IMR-90 (cell line): ENCODE measurements around the gene CGNL1. TPM values are rescaled to one million over a fixed set of nuclear protein-coding genes. Genes with fewer than 3 reads are reported as not detected.
A peak's percentile ranks its signal among the peaks of the same experiment; 100 is the strongest.

Source experiments
- ATAC-seq: fragments of 200-7000 bp; cut with Tn5 transposase; 2 replicates; pipeline ENCODE4 v1.9.1; 2020; ENCODE audit warnings: low read depth, mild to moderate bottlenecking, moderate library complexity
- BruUV-seq: library from RNA; stranded (reverse); fragments of 400-500 nt; replicated peaks from 2 replicates; lab custom pipeline; 2021; lab: Mats Ljungman, UMichigan
- CTCF ChIA-PET: fragments of 300-600 bp; formaldehyde crosslinking; extraction: SDS; loops from one replicate; lab custom pipeline; 2021; ENCODE audit warnings: antibody characterized with exemption; lab: Yijun Ruan, JAX
- POLR2A ChIA-PET: fragments of 300-600 bp; sonication (Branson Sonifier 250); formaldehyde crosslinking; loops from one replicate; lab custom pipeline; 2022; ENCODE audit warnings: antibody characterized with exemption; ENCODE audit not compliant: unreplicated experiment; lab: Charles Lee
- DNase-seq: peaks from one replicate; pipeline ENCODE4 v3.0.0; 2013
- H2AFZ ChIP-seq: replicated peaks from 2 replicates; pipeline ENCODE3; 2013; ENCODE audit warnings: low read length, mild to moderate bottlenecking; ENCODE audit not compliant: poor library complexity
- H2AK5ac ChIP-seq: 2 replicates; pipeline ENCODE4 v1.6.1; 2013; ENCODE audit warnings: low read depth, low read length, inconsistent platforms
- H2AK9ac ChIP-seq: replicated peaks from 2 replicates; pipeline ENCODE3; 2013; ENCODE audit warnings: mild to moderate bottlenecking, low read depth, low read length, moderate library complexity; ENCODE audit not compliant: poor library complexity
- H2BK120ac ChIP-seq: 2 replicates; pipeline ENCODE4 v1.6.1; 2013; ENCODE audit warnings: low read depth, low read length, inconsistent platforms
- H2BK15ac ChIP-seq: 3 replicates; pipeline ENCODE4 v1.6.1; 2013; ENCODE audit warnings: low read depth, low read length, inconsistent platforms
- H2BK20ac ChIP-seq: 2 replicates; pipeline ENCODE4 v1.6.1; 2013; ENCODE audit warnings: low read depth, mild to moderate bottlenecking, inconsistent platforms, low read length, moderate library complexity
- H2BK5ac ChIP-seq: 2 replicates; pipeline ENCODE4 v1.6.1; 2013; ENCODE audit warnings: mild to moderate bottlenecking, low read depth, low read length, inconsistent platforms; ENCODE audit not compliant: poor library complexity, severe bottlenecking
- H3K14ac ChIP-seq: replicated peaks from 2 replicates; pipeline ENCODE4 v1.6.1; 2013; ENCODE audit warnings: low read depth, low read length, inconsistent platforms
- H3K18ac ChIP-seq: 2 replicates; pipeline ENCODE4 v1.6.1; 2013; ENCODE audit warnings: low read depth, low read length, control low read depth
- H3K23ac ChIP-seq: 2 replicates; pipeline ENCODE4 v1.6.1; 2013; ENCODE audit warnings: low read depth, low read length, inconsistent platforms
- H3K27ac ChIP-seq: 2 replicates; pipeline ENCODE4 v1.5.1; 2013; ENCODE audit warnings: mild to moderate bottlenecking, control low read depth, low read length; ENCODE audit not compliant: insufficient read depth
- H3K27me3 ChIP-seq: 2 replicates; pipeline ENCODE4 v1.6.1; 2013; ENCODE audit warnings: low read length; ENCODE audit not compliant: control insufficient read depth, insufficient read depth
- H3K36me3 ChIP-seq: 2 replicates; pipeline ENCODE4 v1.6.1; 2013; ENCODE audit warnings: low read length, mixed read lengths; ENCODE audit not compliant: control insufficient read depth, insufficient read depth
- H3K4ac ChIP-seq: 2 replicates; pipeline ENCODE4 v1.6.1; 2013; ENCODE audit warnings: low read depth, low read length, inconsistent platforms
- H3K4me1 ChIP-seq: 2 replicates; pipeline ENCODE4 v1.6.1; 2013; ENCODE audit warnings: low read length, mixed read lengths; ENCODE audit not compliant: control insufficient read depth, insufficient read depth
- H3K4me2 ChIP-seq: 2 replicates; pipeline ENCODE4 v1.6.1; 2013; ENCODE audit warnings: low read depth, mild to moderate bottlenecking, control low read depth, low read length, moderate library complexity
- H3K4me3 ChIP-seq: 2 replicates; pipeline ENCODE4 v1.5.1; 2013; ENCODE audit warnings: low read depth, mild to moderate bottlenecking, control low read depth, low read length, moderate library complexity; ENCODE audit not compliant: insufficient read depth
- H3K56ac ChIP-seq: 2 replicates; pipeline ENCODE4 v1.6.1; 2013; ENCODE audit warnings: low read length, inconsistent platforms; ENCODE audit not compliant: insufficient read depth; ENCODE audit errors: extremely low read depth
- H3K79me1 ChIP-seq, 2 experiments: 2 replicates each; pipeline ENCODE4 v1.6.1; 2013; ENCODE audit warnings: low read length in 2 of 2, inconsistent platforms in 1 of 2, low read depth in 1 of 2
- H3K9ac ChIP-seq: 2 replicates; pipeline ENCODE4 v1.6.1; 2013; ENCODE audit warnings: low read depth, low read length, control low read depth
- H3K9me1 ChIP-seq: 2 replicates; pipeline ENCODE4 v1.6.1; 2013; ENCODE audit warnings: low read length, inconsistent platforms; ENCODE audit not compliant: insufficient read depth
- H3K9me3 ChIP-seq: 2 replicates; pipeline ENCODE4 v1.6.1; 2013; ENCODE audit warnings: low read length; ENCODE audit not compliant: control insufficient read depth, insufficient read depth
- H4K20me1 ChIP-seq: 2 replicates; pipeline ENCODE4 v1.6.1; 2013; ENCODE audit warnings: low read length, inconsistent platforms; ENCODE audit not compliant: insufficient read depth
- H4K5ac ChIP-seq: 2 replicates; pipeline ENCODE4 v1.6.1; 2013; ENCODE audit warnings: mild to moderate bottlenecking, low read depth, low read length, control low read depth
- H4K8ac ChIP-seq, 2 experiments: 2 replicates each; pipeline ENCODE4 v1.6.1; 2013; ENCODE audit warnings: low read depth in 2 of 2, low read length in 2 of 2, control low read depth in 1 of 2, inconsistent platforms in 1 of 2
- H4K91ac ChIP-seq: 2 replicates; pipeline ENCODE4 v1.6.1; 2013; ENCODE audit warnings: low read depth, low read length, inconsistent platforms; ENCODE audit not compliant: insufficient read depth
- MAFK ChIP-seq: IDR thresholded peaks from 2 replicates; pipeline ENCODE4 v1.6.1; 2012; ENCODE audit warnings: low read depth, low read length, improper control_type of control experiment
- WGBS, 2 experiments: methylation state at CpG; one replicate each; pipeline versions ENCODE4 v1.1.5 to v1.1.7; 2013; ENCODE audit warnings: missing lambda C conversion rate in 2 of 2; ENCODE audit not compliant: insufficient read length in 1 of 2; ENCODE audit errors: extremely low coverage in 2 of 2; 5-methylcytosine and 5-hydroxymethylcytosine counted together
- dilution Hi-C: fragments of 300-500 bp; cut with HindIII; formaldehyde crosslinking; loops from one replicate; pipeline ENCODE4 v1.14.3; 2018; ENCODE audit warnings: low sequenced_read_pairs; ENCODE audit not compliant: unreplicated experiment
- in situ Hi-C: fragments of 300-500 bp; cut with MboI; formaldehyde crosslinking; loops from 3 replicates; pipeline ENCODE4 v1.14.3; 2019; ENCODE audit warnings: low sequenced_read_pairs, inconsistent platforms, mixed read lengths
- intact Hi-C: fragments of 100-400 bp; cut with micrococcal nuclease; formaldehyde crosslinking; loops from 2 replicates; pipeline ENCODE4 v1.10.0; 2022
- polyA plus RNA-seq, 3 experiments: library from polyadenylated mRNA; depleted of rRNA; stranded (reverse); fragments of >200 nt; gene quantifications; 2 replicates each; pipeline ENCODE4 v1.2.3, GENCODE V29; 2012; ENCODE audit warnings: low replicate concordance in 1 of 3
- total RNA-seq: library from RNA; depleted of rRNA; stranded (reverse); fragments of >200 nt; gene quantifications from 2 replicates; pipeline ENCODE4 v1.2.3, GENCODE V29; 2012
- TF ChIP-seq, protein P1 (sequence below): conservative IDR thresholded peaks from 2 replicates; pipeline ENCODE4 v1.5.1; 2012; ENCODE audit warnings: mild to moderate bottlenecking, low read depth, low read length, improper control_type of control experiment

The CGNL1 gene
- total and polyA plus RNA-seq, 2 of the 4 experiments (the other 2 are of a cell fraction) = 0.07 to 0.18 TPM

DNA sequence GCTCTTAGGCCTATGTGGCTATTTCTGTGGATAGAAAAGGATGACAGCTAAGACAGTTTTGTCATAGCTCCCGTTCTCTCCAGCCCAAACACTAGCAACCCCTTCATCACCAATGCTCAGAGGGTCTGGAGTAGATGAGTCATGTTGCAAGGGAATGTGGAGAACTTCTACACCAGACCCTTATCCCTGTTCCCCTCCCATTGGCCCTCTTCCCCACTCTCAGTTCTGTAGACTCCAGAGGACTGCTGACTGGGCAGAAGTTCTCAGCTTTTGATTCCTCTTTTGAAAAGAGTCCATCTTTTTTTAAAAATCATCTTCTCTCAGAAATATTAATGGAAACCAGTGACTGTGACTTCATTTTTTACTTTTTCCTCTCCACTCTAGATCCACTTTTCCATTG lies 213.0 kb downstream of the CGNL1 start:
- no peak overlapping the region for H2AFZ ChIP-seq
- no peaks in the 10 kb centered on the region for H3K9me3 ChIP-seq
- no peak overlapping the region for H3K14ac ChIP-seq
- H3K4me3 ChIP-seq = no peak overlapping the region
- no peak overlapping the region for H2AK5ac ChIP-seq
- H3K18ac ChIP-seq = no peak overlapping the region
- H3K27ac ChIP-seq = no peak overlapping the region
- intact Hi-C loops = no loop called here
- H3K79me1 ChIP-seq = no peaks in the 10 kb centered on the region
- no peak overlapping the region for H2BK20ac ChIP-seq
- H4K8ac ChIP-seq = no peak overlapping the region
- H3K56ac ChIP-seq = no peak overlapping the region
- no peak overlapping the region for H2AK9ac ChIP-seq
- ChIA-PET POLR2A (no interaction called here), CTCF (interaction anchor here (1.4 kb wide), 1 partner anchor 28 kb away, joined by 3 read pairs; no protein-coding TSS in a partner anchor)
- H3K9me1 ChIP-seq = no peaks in the 10 kb centered on the region; the same call in 1 of the 2 replicates
- no peak overlapping the region for H4K5ac ChIP-seq
- H2BK15ac ChIP-seq = no peak overlapping the region
- DNase-seq (no peak), ATAC-seq (no peak)
- dilution Hi-C loops = no loop called here
- no peak overlapping the region for H3K4me2 ChIP-seq
- no peak overlapping the region for H3K23ac ChIP-seq
- no peak overlapping the region for H3K9ac ChIP-seq
- no peak overlapping the region for H2BK5ac ChIP-seq
- no peaks in the 10 kb centered on the region for H4K20me1 ChIP-seq
- H3K36me3 ChIP-seq = no peaks in the 10 kb centered on the region
- BruUV-seq = no TSS peak
- TF ChIP-seq, protein P1, sequence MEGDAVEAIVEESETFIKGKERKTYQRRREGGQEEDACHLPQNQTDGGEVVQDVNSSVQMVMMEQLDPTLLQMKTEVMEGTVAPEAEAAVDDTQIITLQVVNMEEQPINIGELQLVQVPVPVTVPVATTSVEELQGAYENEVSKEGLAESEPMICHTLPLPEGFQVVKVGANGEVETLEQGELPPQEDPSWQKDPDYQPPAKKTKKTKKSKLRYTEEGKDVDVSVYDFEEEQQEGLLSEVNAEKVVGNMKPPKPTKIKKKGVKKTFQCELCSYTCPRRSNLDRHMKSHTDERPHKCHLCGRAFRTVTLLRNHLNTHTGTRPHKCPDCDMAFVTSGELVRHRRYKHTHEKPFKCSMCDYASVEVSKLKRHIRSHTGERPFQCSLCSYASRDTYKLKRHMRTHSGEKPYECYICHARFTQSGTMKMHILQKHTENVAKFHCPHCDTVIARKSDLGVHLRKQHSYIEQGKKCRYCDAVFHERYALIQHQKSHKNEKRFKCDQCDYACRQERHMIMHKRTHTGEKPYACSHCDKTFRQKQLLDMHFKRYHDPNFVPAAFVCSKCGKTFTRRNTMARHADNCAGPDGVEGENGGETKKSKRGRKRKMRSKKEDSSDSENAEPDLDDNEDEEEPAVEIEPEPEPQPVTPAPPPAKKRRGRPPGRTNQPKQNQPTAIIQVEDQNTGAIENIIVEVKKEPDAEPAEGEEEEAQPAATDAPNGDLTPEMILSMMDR = no peak
- peak; percentile 41 for TF ChIP-seq MAFK
- no peaks in the 10 kb centered on the region for H3K4me1 ChIP-seq
- no peak overlapping the region for H3K4ac ChIP-seq
- WGBS, 2 experiments = no CpG with 5 or more reads among the region's 1 CpG
- in situ Hi-C loops = no loop called here
- peaks cover 40% of the 10 kb centered on the region for H3K27me3 ChIP-seq
- H4K91ac ChIP-seq = no peak overlapping the region
- no peak overlapping the region for H2BK120ac ChIP-seq
